EH (cell line): Measurements from ENCODE around the gene CDH6.

ENCODE experiments used
- DNase-seq: peaks from one replicate; pipeline ENCODE4 v3.0.0-alpha.2; 2015; ENCODE audit warnings: low read depth

Gene CDH6

DNA sequence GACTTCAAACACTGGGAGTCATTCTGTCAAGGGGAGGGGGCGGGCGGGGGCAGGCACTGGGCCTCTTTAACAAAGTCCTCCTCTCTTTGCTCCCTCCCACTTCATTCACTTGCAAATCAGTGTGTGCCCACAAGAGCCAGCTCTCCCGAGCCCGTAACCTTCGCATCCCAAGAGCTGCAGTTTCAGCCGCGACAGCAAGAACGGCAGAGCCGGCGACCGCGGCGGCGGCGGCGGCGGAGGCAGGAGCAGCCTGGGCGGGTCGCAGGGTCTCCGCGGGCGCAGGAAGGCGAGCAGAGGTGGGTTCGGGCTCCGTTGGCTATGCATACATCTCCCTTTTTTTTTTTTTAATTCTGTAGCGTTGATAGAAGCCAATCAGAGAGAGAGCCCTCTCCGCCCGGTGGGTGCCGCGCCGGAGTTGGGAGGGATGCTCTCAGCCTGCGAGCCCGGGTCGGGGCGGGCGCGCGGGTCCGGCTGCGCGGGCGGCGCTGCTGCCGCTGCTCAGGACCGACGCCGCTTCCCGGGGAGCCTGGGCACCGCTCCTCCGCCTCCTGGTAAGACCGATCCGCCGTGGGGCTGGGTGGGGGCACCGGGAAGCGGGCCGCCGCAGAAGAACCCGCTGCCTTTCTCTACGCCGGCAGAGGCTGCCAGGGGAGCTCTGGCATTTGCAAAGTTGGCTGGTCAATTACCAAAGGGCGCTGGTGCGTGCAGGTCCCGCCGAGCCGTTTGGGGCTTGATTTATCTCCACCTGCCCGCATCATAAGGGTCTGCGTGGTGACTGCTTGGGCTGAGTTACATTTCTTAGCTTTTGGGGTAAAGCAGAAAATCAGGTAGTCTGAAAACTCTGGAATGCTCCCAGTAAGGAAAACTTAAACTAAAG is at the start of gene CDH6:
CDH6 (plus strand) TSS at position 96 of the 877 bp plus-strand sequence. CDS start 73,788 bp downstream, outside the sequence.
- peak; percentile 15 for DNase-seq

DNA sequence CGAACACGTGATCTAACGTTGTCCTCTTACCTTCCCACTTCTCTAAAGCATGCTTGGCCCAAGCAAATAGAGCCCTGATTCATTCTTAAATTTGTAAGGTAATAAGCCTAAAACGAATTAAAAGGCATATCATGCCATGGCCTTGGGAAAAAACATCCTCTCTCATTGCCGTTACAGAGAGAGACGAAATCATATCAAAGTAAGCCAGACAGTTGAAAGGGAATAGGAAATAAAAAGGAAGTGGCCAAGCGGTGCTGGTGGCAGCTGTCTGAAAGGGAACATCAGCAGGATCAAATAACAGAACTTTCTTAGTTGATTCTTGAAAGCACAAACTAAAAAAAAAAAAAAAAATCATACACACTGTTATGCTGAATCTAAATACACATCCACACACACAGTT is 49.1 kb upstream of the CDH6 start:
- DNase-seq = no peak

DNA sequence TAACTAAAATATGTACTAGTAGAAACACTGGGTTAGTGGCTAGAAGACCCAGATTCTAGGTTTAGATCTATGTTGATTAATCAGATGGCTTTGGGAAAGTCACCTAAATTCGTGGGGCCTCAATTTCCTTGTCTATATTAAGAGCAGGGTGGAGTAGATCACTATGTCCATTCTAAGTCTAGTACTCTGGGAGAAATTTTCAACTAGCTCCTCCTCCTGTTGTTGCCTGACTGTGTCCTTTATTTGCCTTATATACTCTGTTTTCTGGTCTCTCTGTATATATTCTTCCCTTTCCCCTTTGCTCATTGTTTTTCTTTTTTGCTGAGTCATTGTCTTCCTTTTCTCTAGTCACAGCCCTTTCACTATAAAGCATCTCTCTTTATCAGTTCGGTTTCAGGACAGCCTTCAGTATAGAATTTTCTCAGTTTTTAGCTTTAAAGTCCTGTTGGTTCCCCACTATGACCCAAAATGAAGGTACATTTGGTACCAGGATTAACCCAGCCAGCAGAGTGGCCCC is 44.5 kb upstream of the CDH6 start:
- DNase-seq = peak; percentile 11

DNA sequence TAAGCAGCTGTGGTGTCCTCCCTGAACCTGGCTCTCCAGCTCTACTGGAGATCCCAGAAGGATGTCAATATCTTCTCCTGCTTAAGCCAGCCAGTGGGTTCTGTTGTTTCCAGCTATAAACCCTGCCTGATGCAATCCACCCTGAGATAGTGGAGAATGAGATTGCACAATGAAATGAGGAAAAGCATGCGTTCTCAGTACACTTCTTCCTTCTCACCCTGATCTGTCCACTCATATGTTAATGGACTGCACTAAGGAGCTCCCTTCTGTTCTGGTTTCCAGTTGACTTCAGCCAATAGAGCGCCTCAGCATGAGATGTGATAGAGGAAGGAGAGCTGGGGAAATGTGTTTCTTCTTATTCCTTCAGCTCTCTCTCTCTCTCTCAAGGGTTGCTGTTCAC is 40.0 kb upstream of the CDH6 start:
- peak; percentile 21 for DNase-seq

DNA sequence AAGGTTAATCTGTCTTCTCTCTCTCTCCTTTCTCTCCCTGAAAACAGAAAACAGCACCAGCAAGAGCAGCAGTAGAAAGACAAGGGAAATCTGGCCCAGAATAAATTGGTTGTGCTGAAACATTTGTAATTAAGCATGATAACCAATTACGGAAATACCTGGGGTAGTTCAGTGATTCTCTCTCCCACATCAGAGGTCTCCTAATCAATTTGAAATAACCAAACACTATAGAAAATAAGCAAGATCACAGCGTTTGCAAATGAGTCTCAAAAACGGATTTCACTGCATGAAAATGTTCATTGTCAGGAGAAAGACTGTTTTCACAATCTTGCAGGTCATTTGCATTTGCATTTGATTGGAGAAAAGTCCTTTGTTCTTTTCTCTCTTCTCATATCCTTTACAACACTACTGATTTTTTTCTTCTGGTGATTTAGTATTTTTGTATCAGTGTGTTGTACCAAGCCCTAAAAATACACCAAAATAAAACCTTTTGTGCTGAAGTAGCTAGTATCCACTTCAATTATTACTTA is 36.8 kb upstream of the CDH6 start:
- DNase-seq = no peak

DNA sequence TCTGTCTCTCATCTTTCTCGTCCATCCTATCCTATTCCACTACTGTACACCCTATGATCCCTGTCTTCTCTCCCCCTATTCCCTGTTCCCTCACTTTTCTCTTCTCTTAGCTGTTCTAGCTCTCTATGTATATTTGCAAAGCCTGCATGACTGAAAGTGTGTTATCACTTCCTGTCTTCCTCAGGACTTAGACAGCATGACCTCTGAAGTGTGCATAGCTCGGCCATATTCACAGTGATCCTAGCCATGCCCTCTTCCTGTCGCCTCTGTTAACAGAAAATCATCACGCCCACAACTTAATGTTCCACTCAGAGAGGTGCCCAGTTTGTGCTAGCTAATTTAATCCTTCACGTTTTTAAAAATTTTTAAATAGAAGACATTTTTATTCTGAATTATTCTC is 35.8 kb upstream of the CDH6 start:
- DNase-seq = no peak

DNA sequence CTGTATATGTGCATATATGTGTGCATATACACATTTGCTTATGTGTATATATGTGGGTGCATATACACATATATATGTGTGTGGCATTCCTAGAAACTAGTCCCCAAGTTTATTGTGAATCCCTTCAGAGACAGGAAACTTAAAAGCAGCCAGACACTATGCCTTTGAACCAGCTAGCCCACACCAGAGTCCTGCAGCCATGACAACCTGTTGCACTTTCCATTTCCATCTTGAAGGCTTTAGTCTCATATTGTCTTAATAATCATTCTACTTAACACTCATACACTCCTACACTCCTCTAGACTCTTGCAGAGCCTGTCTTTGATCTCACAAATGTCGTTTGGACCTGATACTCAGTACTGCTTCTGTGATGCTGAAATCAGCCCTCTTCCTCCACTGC is 34.8 kb upstream of the CDH6 start:
- no peak for DNase-seq

DNA sequence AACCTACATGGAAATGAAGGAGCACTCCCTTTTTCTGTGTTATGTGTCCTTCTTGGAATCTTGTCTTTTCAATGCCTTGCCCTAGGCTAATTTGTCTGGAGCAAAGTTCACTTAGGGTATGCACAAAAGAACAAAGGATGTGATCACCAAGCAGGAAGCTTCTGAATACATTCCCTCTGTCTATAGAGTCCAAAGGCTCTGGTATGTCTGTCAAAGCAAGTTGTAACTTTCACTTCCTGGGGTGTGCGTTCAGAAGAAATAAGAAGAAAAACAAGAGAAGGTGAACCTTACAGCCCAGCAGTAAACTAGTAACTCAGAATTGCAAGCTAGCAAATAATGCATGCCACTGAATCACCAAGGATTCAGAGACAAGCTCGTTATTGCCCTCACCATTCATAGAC is 31.7 kb upstream of the CDH6 start:
- peak; percentile 35 for DNase-seq

DNA sequence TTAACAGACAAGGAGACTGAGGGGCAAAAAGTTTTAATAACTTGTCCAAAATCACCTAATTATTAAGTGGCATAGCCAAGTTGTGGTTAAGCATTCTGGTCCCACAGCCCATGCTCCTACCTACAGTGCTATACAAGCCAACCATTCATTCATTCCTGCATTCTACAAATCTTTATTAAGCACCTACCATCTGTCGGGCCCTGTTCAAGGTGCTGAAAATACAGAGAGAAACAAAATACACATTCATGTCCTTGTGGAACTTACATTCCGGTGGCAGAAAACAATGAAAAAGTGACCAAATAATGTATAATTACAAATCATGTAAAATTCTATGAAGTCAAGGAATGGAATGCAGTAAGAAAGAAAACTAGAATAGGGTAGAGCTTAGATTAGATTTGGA is 27.8 kb upstream of the CDH6 start:
- no peak for DNase-seq

DNA sequence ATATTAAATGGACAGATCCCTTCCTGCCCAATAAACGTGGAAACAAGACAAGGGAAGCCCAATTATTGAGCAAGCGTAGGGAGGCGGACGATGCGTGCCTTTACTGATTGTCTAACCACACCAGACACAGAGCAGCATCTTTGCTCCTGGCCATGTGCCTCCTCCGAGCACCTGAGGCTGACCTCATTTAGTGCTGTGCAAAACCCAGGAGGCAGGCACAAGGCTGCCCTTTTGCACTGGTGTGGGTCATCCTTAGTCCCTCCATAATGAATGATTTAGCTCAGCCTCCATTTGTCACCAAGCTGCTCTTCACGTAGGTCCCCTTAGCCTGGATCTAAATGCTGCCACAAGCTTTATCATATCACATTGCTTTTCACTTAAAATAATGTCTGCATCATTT is 24.1 kb upstream of the CDH6 start:
- no peak for DNase-seq

DNA sequence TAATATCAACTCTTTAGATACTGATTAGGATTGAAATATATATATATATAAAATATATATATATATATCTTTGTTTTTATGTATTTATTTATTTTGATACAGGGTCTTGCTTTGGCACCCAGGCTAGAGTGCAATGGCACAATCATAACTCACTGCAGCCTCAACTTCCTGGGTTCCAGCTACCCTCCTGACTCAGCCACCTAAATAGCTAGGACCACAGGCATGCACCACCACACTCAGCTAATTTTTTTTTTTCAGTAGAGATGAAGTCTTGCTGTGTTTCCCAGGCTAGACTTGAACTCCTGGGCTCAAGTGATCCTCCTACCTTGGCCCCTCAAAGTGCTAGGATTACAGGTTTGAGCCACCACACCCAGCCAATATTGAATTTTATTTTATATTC is 20.6 kb upstream of the CDH6 start:
- DNase-seq = no peak

DNA sequence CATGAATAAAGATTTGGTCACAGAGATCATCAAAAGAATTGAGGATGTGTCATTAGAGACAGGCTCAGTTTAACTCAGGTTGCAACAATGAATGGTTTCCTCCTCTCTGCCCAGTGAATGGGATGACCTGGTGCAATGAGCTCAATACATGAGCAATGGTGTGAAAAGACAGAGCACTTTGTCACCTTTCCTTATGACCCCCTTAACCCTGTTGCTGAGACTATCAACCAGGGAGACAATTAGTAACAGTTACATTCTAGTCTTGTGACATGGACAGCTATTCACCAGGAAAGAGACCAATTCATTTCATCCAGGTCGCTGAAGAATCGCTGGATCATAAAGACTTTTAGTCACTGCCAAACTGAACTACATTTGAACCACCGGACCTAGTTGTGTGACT is 19.9 kb upstream of the CDH6 start:
- DNase-seq = no peak

DNA sequence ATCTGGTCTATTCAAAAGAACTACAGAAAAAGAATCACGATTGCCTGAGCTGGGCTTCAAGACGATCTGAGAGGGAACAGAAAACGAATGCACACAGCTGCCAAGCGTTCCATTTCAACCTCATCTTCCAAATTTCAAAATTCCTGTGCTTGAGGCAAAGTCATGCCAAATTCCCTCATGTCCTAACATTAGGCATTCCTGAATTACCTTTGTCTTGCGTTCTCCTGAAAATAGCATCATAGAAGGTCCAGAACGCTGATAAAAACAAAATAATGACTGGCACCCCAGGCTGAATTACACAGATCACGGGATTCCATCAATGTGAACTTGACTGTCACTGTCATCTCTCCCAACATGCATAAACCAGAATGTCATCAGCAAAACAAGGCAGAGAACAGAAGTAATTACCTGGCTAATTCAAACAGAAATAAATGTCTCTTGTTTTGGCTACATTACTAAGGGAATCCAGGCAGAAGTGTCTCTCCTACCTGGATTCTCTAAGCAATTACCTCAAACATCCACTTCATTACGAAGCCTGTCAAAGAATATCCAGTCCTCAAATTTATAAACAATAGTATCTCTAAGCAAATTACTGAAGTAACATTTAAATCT is 12.0 kb upstream of the CDH6 start:
- DNase-seq = no peak

DNA sequence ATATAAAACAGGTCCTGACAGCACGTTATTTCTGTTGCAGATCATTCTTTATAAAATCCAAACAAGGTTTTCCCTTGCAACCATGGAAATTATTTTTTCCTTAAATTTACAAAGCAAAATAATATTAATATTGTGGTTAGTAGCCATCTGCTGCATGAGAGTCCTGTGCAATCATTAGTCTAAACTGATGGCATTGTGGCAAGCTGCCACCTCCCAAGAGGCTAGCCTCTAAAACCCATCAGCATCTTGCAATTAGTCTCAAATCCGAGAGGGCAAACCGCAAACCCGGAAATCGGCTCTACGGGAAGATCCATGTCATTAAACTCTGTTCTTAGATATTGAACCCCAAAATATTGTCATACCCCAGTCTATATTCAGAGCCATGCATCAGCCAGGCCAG is 11.3 kb upstream of the CDH6 start:
- no peak for DNase-seq

DNA sequence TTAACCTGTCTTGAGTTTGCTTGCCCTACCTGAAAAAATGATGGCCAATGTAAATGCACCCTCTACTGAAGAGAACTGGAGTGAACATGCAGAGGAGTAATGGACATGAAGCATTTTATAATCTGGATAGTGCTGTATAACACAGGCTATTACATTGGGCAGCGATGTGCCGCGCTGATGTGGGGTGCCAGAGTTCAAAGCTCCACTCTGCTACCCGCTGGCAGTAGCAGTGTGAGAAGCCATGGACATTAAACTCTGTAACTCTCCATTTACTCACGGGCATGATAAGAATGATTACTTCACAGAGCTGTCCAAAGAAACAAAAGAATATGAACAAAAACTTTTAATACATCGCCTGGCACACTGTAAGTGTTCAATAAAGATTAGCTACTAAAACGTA is 7.5 kb upstream of the CDH6 start:
- no peak for DNase-seq

DNA sequence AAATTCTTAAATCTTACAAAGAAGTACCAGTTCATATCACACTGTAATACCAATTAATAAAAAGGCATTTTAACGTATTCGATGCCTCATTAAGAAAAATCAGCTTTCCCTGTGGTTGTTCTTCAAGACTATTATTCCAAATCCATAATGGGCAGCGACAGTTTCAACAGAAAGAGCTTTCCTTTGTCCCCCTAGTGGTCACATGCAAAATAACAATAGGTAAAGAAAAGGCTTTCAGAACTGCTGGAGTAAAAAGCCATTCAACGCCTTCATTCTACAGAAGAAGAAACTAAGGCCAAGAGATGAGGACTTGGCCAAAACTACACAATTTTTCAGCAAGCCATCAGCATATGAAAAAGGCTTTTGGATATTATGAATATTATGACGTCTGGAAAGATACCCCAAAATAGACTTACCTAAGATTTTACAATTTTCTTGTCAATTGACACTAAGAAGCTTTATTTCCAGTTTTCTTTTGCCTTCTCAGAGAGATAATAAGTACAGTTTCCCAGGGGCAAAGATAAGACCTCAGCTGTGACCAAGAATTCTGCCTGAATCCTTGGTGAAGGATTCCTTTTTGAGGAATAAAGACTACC is 6.7 kb upstream of the CDH6 start:
- peak; percentile 50 for DNase-seq

DNA sequence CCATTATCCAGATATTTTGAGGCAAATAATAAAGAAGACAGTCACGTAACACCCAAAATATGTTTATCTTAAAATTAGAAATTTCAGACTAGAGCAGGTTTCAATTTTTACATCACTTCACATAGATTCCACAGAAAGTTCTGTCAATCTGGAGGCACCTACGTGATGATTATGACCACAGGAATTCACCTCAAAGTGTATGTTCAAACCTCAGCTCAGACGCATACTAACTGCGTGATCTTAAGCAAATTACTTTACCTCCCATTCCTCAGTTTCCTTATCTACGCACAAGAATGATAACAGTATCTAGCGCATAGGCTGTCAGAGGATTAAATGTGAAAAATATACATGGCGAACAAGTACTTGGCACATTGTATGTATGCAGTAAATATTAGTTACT is 5.9 kb upstream of the CDH6 start:
- DNase-seq = no peak

DNA sequence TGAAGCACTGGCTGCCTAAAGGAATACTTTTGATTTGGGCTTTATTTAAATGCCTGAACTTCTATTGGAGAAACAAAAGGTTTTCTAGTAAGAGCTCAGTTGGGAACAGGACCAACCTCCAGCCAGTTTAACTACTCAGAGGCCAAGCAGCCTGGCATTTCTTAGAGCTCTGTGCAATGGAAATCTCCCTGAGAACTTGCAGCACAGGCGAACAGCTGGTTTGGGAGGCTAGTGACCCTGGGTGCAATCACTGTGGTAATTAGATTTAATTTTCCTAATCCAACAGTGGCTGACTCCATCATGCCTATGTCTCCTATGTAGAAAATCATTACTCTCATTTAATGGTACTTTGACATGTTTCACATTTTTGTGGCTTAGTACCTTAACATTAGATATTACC is 1.0 kb upstream of the CDH6 start:
- no peak for DNase-seq

DNA sequence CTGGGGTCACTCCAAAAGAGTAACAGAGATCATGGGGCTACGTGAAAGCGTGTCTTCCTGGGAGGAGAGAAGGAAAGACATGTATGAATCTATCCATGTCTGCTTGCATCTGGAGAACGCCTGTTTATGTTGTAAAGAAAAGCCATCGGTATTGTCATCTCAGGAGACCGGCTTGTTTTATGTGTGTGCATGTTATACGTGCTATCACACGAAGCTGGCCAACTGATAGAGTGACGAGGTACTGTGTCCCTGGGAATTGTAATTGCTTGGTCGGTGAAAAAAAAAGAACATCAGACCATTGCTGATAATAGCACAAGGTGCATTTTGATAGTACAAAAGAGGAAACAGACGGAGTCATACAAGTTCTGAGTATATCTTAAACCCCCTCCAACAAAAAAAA is 370 bp upstream of the CDH6 start:
- DNase-seq = no peak

DNA sequence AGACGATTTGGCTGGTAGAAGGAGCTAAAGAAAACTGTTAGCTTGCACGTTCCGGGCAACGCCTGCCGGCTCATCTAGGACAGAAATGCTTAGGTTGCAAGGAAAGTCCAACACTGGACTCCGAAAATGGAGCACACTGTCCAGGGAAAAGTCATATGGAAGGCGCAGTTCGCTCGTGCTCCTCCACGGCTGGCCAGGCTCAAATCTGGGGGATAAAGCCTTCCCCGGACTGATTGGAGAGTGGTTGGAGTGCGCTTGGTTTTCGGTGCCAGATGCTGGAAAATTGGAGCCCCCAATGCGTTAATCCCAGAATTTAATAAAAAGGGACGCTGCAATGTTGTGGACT is 955 bp downstream of the CDH6 start:
- DNase-seq = peak; percentile 11

DNA sequence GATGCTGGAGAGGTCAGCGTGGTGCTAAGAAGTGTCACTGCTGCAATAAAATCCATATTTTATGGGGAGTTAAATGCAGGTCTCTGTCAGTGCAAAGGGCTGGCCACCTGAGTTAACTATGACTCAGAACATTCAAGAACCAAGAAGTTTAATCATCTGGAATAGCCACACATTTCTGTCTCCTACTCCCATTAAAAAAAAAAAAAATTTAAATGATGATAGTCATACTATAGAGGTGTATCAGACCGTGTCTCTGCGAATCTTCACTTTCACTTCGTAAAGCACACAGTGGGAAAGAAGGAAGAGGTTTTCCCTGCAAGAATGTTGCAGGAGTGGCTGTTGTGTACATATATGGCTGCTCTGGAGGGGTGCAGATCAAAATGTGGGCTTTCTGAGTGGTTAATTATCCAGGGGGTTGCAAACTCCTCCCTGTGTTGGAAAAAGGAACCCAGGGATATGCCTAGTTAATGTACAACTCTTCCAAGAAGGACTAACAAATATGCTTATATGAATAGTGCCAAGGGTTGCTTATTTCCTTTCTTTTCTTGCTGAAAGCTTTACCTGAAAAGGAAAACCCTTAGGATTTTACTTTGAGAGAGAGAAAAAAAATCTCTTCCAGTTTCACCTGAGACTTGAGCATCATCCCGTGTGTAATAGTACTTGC is 1.5 kb downstream of the CDH6 start:
- no peak for DNase-seq

DNA sequence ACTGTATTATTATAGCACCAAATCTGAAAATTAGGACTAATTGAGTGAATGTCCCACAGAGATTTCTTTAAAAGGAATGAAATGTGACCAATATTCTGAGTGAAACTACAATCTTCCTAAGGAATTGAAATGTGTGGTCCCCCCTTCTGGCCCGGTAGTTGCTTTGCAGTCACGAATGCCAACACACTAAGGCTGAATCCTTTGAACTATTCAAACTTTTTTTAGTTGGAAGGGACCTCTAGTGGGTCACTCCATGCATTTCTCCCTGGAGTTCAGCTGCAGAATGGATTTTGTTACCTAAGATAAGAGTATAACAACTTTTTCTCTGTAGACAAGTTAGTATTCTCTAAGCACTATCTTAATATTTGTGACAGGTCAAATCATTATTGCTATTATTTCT is 2.8 kb downstream of the CDH6 start:
- no peak for DNase-seq

DNA sequence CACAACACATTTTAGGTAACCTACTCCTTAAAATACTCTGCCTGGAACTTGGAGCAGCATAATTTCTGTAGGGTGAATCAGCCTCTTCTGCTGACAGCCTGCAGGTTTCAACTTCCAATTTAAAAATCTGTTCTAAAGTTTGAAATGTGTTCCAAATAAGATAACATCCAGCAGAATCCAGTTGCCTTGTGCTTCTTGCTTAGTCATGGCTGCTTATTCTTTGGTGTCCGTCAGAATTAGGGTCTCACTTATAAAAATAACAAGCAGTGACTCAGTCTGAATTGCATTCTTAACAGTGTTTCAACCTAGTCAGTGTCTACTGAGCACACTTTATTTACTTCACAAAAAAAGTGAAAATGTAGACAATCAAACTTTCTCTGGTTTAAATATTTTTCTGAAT is 3.7 kb downstream of the CDH6 start:
- DNase-seq = peak; percentile 28
